ENCODE measurements around the gene ARCN1. TPM values are rescaled to one million over a fixed set of nuclear protein-coding genes. Genes with fewer than 3 reads are reported as not detected.

Gene ARCN1
- total and polyA plus RNA-seq, 2 of the 4 experiments (the other 2 are of a cell fraction), result 148 to 212 TPM

DNA sequence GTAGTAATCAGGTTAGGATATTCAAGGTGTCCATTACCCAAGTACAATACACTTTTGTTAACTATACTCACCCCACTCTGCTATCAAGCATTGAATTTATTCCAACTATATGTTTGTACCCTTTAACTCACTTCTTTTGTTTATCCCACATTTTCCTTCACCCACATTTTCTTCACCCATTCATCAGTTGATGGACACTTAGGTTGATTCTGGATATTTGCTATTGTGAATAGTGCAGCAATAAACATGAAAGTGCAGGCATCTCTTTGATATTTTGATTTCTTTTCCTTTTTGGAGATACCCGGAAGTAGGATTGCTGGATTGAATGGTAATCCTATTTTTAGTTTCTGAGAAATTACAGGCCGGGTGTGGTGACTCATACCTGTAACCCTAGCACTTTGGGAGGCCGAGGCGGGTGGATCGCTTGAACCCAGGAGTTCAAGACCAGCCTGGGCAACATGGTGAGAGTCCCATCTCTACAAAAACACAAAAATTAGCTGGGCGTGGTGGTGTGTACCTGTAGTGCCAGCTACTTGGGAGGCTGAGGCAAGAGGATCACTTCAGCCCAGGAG lies 34.7 kb upstream of the ARCN1 start:
- no peaks in the 10 kb centered on the region for H3K79me1 ChIP-seq (ENCODE audit: low read depth in 1 of 2, low read length in 2 of 2)
- in situ Hi-C loops (cut with MboI; ENCODE audit: low sequenced_read_pairs), result no loop called here
- peak overlapping the region; percentile 43 for H3K4ac ChIP-seq (ENCODE audit: low read depth, low read length)
- H4K91ac ChIP-seq (ENCODE audit: insufficient read depth, low read depth, low read length), result no peak overlapping the region
- TF ChIP-seq NFE2L2 (IDR thresholded peaks at IDR 0.05; ENCODE audit: low read depth, low read length), result no peak
- no peak for TF ChIP-seq USF2 (IDR thresholded peaks at IDR 0.05; ENCODE audit: low read depth, low read length)
- no peak for TF ChIP-seq RAD21 (IDR thresholded peaks at IDR 0.05; ENCODE audit: low read length)
- no peak for TF ChIP-seq CHD1 (IDR thresholded peaks at IDR 0.05; ENCODE audit: low read depth, low read length)
- TF ChIP-seq FOS (IDR thresholded peaks at IDR 0.05; ENCODE audit: low read depth, low read length), result no peak
- no peak for TF ChIP-seq CTCF (conservative IDR thresholded peaks at IDR 0.05; ENCODE audit: low read depth, low read length)
- TF ChIP-seq SMC3 (IDR thresholded peaks at IDR 0.05; ENCODE audit: low read depth, low read length), result no peak
- no peak for TF ChIP-seq RFX5 (IDR thresholded peaks at IDR 0.05; ENCODE audit: low read depth, low read length)
- H2BK120ac ChIP-seq (ENCODE audit: low read depth, low read length), result peak overlapping the region; percentile 52
- H4K20me1 ChIP-seq (ENCODE audit: insufficient read depth, low read length), result no peaks in the 10 kb centered on the region
- no peak overlapping the region for H2AFZ ChIP-seq (replicated peaks; ENCODE audit: low read length, poor library complexity)
- H3K36me3 ChIP-seq (ENCODE audit: control insufficient read depth, insufficient read depth, low read length), result peaks cover 3% of the 10 kb centered on the region; the same call in 1 of the 2 replicates
- H2BK20ac ChIP-seq (ENCODE audit: low read depth, low read length), result 0 out of 2 replicates have a peak overlapping the region, but pooled peaks have one; percentile 14
- H3K27me3 ChIP-seq (ENCODE audit: control insufficient read depth, insufficient read depth, low read length), result no peaks in the 10 kb centered on the region
- WGBS, 2 experiments (ENCODE audit: extremely low coverage in 2 of 2, insufficient read length in 1 of 2), result no CpG with 5 or more reads among the region's 6 CpGs
- no peak overlapping the region for H3K14ac ChIP-seq (replicated peaks; ENCODE audit: low read depth, low read length)
- H2BK5ac ChIP-seq (ENCODE audit: low read depth, low read length, poor library complexity, severe bottlenecking), result peak overlapping the region; percentile 26
- H4K8ac ChIP-seq (ENCODE audit: low read depth in 2 of 2, low read length in 2 of 2), result 0 out of 4 replicates have a peak overlapping the region, but pooled peaks of 1 of the 2 experiments have one; percentile 4
- no peak overlapping the region for H3K4me3 ChIP-seq (ENCODE audit: insufficient read depth, low read depth, low read length)
- H3K18ac ChIP-seq (ENCODE audit: low read depth, low read length), result no peak overlapping the region
- ChIA-PET POLR2A (ENCODE audit: unreplicated experiment) (no interaction called here), CTCF (no interaction called here)
- no peak overlapping the region for H3K4me2 ChIP-seq (ENCODE audit: low read depth, low read length)
- dilution Hi-C loops (cut with HindIII; ENCODE audit: low sequenced_read_pairs, unreplicated experiment), result no loop called here
- no TSS peak for BruUV-seq (replicated peaks)
- H3K9me1 ChIP-seq (ENCODE audit: insufficient read depth, low read length), result peaks cover 8% of the 10 kb centered on the region
- no peak overlapping the region for H3K9ac ChIP-seq (ENCODE audit: low read depth, low read length)
- peaks cover 2% of the 10 kb centered on the region; the same call in 1 of the 2 replicates for H3K4me1 ChIP-seq (ENCODE audit: control insufficient read depth, insufficient read depth, low read length)
- H2AK5ac ChIP-seq (ENCODE audit: low read depth, low read length), result peak overlapping the region; percentile 39; the same call in 1 of the 2 replicates
- H4K5ac ChIP-seq (ENCODE audit: low read depth, low read length), result no peak overlapping the region
- no peak overlapping the region for H2BK15ac ChIP-seq (ENCODE audit: low read depth, low read length)
- no peak for DNase-seq
- no peaks in the 10 kb centered on the region for H3K9me3 ChIP-seq (ENCODE audit: control insufficient read depth, insufficient read depth, low read length)
- intact Hi-C loops (cut with micrococcal nuclease), result no loop called here
- H3K23ac ChIP-seq (ENCODE audit: low read depth, low read length), result no peak overlapping the region
- no peak for ATAC-seq (ENCODE audit: low read depth)
- no peak overlapping the region for H3K27ac ChIP-seq (ENCODE audit: insufficient read depth, low read length)
- H2AK9ac ChIP-seq (replicated peaks; ENCODE audit: low read depth, low read length, poor library complexity), result no peak overlapping the region
- no peak overlapping the region for H3K56ac ChIP-seq (ENCODE audit: extremely low read depth, insufficient read depth, low read length)

Data from IMR-90 (cell line).